ENCODE measurements around the gene ZNF638.

ZNF638 gene

DNA sequence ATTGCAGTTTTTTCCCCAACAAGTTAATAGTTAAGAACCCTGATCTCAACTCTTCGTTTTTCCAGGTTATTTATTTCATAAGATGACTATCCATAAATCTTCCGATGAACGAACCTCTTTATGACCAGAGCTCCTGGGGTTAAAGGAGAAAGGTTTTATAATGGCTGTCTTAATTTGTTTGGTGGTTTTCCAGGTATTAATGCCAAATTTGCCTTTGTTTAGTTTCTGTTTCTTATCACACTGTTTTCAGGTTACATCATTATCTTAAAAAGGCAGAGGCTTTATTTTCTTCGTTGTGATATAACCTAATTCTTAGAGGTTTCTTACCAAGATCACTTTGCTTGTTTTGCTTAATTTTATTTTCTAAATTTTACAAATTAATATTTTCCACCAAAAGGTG is 10.1 kb downstream of the ZNF638 start:
- no peaks in the 10 kb centered on the region for H3K9me3 ChIP-seq (replicated peaks in 1 of 2; ENCODE audit: control insufficient read depth in 2 of 2, insufficient read depth in 1 of 2, low read depth in 1 of 2, low read length in 2 of 2)
- no peak overlapping the region for H3K4me3 ChIP-seq (ENCODE audit: low read length in 2 of 2)
- no peak overlapping the region for H2BK5ac ChIP-seq (ENCODE audit: low read length)
- H3K18ac ChIP-seq (ENCODE audit: low read length) = no peak overlapping the region
- H3K14ac ChIP-seq (ENCODE audit: low read length) = no peak overlapping the region
- H2BK12ac ChIP-seq (ENCODE audit: low read length) = no peak overlapping the region
- H4K8ac ChIP-seq (ENCODE audit: low read depth, low read length) = no peak overlapping the region
- no peak overlapping the region for H3K9ac ChIP-seq (ENCODE audit: low read depth, low read length, poor library complexity)
- H2AFZ ChIP-seq (ENCODE audit: low read length) = no peak overlapping the region
- no peak overlapping the region for H2AK5ac ChIP-seq (ENCODE audit: low read depth, low read length)
- no peak overlapping the region for H3K4me2 ChIP-seq (ENCODE audit: insufficient read depth, low read length, poor library complexity, severe bottlenecking)
- peaks cover 0 to 68% of the 10 kb centered on the region in 2 donors for H3K36me3 ChIP-seq (replicated peaks in 1 of 2; ENCODE audit: control insufficient read depth in 2 of 2, insufficient read depth in 2 of 2, low read length in 2 of 2)
- WGBS, 2 donors (ENCODE audit: extremely low coverage in 2 of 2, insufficient read length in 2 of 2, insufficient replicate concordance in 1 of 2) = no CpG with 5 or more reads among the region's 4 CpGs
- peaks cover 2% of the 10 kb centered on the region for H3K79me1 ChIP-seq (ENCODE audit: low read depth, low read length)
- H3K23ac ChIP-seq (ENCODE audit: low read depth, low read length, poor library complexity) = no peak overlapping the region
- H2BK120ac ChIP-seq (ENCODE audit: low read depth, low read length) = no peak overlapping the region
- H3K4me1 ChIP-seq (ENCODE audit: control insufficient read depth in 2 of 2, insufficient read depth in 1 of 2, low read depth in 1 of 2, low read length in 2 of 2) = peaks cover 0 to 3% of the 10 kb centered on the region in 2 donors
- no peak overlapping the region for H3K4ac ChIP-seq (ENCODE audit: low read length)
- H3K27me3 ChIP-seq (ENCODE audit: control insufficient read depth in 3 of 3, insufficient read depth in 3 of 3, low read depth in 1 of 3, low read length in 3 of 3) = no peaks in the 10 kb centered on the region
- H2BK15ac ChIP-seq (ENCODE audit: low read length) = no peak overlapping the region
- no peak for DNase-seq (ENCODE audit: low spot score)
- no peak overlapping the region for H3K27ac ChIP-seq (replicated peaks; ENCODE audit: low read length)
- H4K91ac ChIP-seq (ENCODE audit: low read depth, low read length, poor library complexity) = no peak overlapping the region

DNA sequence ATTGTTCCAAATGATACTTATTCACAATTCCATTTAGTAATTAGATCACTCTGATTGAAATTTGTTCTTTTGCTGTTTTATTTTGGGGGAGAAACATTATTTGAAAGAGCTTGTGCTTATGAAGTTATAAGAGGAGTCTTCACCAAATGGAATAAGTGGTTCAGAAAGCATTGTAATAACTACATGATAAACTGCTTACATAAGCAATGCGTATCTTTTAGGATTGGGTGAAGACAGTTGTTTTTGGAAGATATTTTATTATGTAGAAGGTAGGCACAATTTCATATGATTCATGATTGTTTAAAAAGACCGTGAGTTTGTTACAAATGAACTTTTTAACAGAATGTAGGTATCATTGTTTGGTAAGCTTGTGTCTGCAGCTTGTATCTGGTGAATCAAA is 14.5 kb downstream of the ZNF638 start:
- H3K4me1 ChIP-seq (ENCODE audit: control insufficient read depth in 2 of 2, insufficient read depth in 1 of 2, low read depth in 1 of 2, low read length in 2 of 2) = no peaks in the 10 kb centered on the region
- no peak overlapping the region for H2AFZ ChIP-seq (ENCODE audit: low read length)
- H3K14ac ChIP-seq (ENCODE audit: low read length) = no peak overlapping the region
- no CpG with 5 or more reads among the region's 2 CpGs for WGBS, 2 donors (ENCODE audit: extremely low coverage in 2 of 2, insufficient read length in 2 of 2, insufficient replicate concordance in 1 of 2)
- no peak overlapping the region for H3K4me3 ChIP-seq (ENCODE audit: low read length in 2 of 2)
- H2BK12ac ChIP-seq (ENCODE audit: low read length) = no peak overlapping the region
- H4K8ac ChIP-seq (ENCODE audit: low read depth, low read length) = no peak overlapping the region
- no peak overlapping the region for H2BK5ac ChIP-seq (ENCODE audit: low read length)
- no peak overlapping the region for H2AK5ac ChIP-seq (ENCODE audit: low read depth, low read length)
- no peak for DNase-seq (ENCODE audit: low spot score)
- peaks cover 6% of the 10 kb centered on the region for H3K79me1 ChIP-seq (ENCODE audit: low read depth, low read length)
- H3K18ac ChIP-seq (ENCODE audit: low read length) = no peak overlapping the region
- no peak overlapping the region for H3K4ac ChIP-seq (ENCODE audit: low read length)
- H3K27ac ChIP-seq (replicated peaks; ENCODE audit: low read length) = no peak overlapping the region
- no peak overlapping the region for H2BK15ac ChIP-seq (ENCODE audit: low read length)
- H3K36me3 ChIP-seq (replicated peaks in 1 of 2; ENCODE audit: control insufficient read depth in 2 of 2, insufficient read depth in 2 of 2, low read length in 2 of 2) = peaks cover 16 to 76% of the 10 kb centered on the region in 2 donors
- no peaks in the 10 kb centered on the region for H3K9me3 ChIP-seq (replicated peaks in 1 of 2; ENCODE audit: control insufficient read depth in 2 of 2, insufficient read depth in 1 of 2, low read depth in 1 of 2, low read length in 2 of 2)
- H3K27me3 ChIP-seq (ENCODE audit: control insufficient read depth in 3 of 3, insufficient read depth in 3 of 3, low read depth in 1 of 3, low read length in 3 of 3) = no peaks in the 10 kb centered on the region
- no peak overlapping the region for H4K91ac ChIP-seq (ENCODE audit: low read depth, low read length, poor library complexity)
- no peak overlapping the region for H2BK120ac ChIP-seq (ENCODE audit: low read depth, low read length)
- no peak overlapping the region for H3K9ac ChIP-seq (ENCODE audit: low read depth, low read length, poor library complexity)
- H3K23ac ChIP-seq (ENCODE audit: low read depth, low read length, poor library complexity) = no peak overlapping the region
- no peak overlapping the region for H3K4me2 ChIP-seq (ENCODE audit: insufficient read depth, low read length, poor library complexity, severe bottlenecking)

DNA sequence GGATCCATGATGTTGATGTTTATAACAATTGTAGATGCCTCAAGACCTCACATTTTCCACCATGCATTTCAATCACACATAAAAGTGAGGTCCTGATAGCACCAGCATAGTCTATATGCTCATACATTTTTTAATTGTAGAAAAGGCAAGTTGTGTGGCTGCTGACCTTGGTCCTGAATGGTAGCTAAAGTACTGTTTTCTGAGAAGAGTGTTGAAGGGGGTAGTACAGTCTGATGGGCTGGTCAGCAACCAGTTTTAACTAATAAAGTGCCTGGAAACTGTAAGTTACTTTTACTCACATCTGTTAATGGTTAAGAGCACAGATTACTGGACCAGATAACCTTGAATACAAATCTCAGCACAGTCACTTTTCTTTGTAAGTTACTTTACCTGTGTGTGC is 15.9 kb downstream of the ZNF638 start:
- Histone ChIP-seq H3K79me1 (ENCODE audit: low read depth, low read length) (peaks cover 6% of the 10 kb centered on the region), H3K14ac (ENCODE audit: low read length) (no peak overlapping the region), H2BK120ac (ENCODE audit: low read depth, low read length) (no peak overlapping the region), H2AFZ (ENCODE audit: low read length) (no peak overlapping the region), H3K23ac (ENCODE audit: low read depth, low read length, poor library complexity) (no peak overlapping the region), H2BK12ac (ENCODE audit: low read length) (no peak overlapping the region), H2BK15ac (ENCODE audit: low read length) (no peak overlapping the region), H2AK5ac (ENCODE audit: low read depth, low read length) (no peak overlapping the region), H3K27ac (replicated peaks; ENCODE audit: low read length) (no peak overlapping the region), H3K4me3 (ENCODE audit: low read length in 2 of 2) (no peak overlapping the region), H3K9me3 (replicated peaks in 1 of 2; ENCODE audit: control insufficient read depth in 2 of 2, insufficient read depth in 1 of 2, low read depth in 1 of 2, low read length in 2 of 2) (no peaks in the 10 kb centered on the region), H3K27me3 (ENCODE audit: control insufficient read depth in 3 of 3, insufficient read depth in 3 of 3, low read depth in 1 of 3, low read length in 3 of 3) (no peaks in the 10 kb centered on the region), H2BK5ac (ENCODE audit: low read length) (no peak overlapping the region), H3K4me1 (ENCODE audit: control insufficient read depth in 2 of 2, insufficient read depth in 1 of 2, low read depth in 1 of 2, low read length in 2 of 2) (no peaks in the 10 kb centered on the region), H3K36me3 (replicated peaks in 1 of 2; ENCODE audit: control insufficient read depth in 2 of 2, insufficient read depth in 2 of 2, low read length in 2 of 2) (peaks cover 16 to 76% of the 10 kb centered on the region in 2 donors), H4K91ac (ENCODE audit: low read depth, low read length, poor library complexity) (no peak overlapping the region), H3K9ac (ENCODE audit: low read depth, low read length, poor library complexity) (no peak overlapping the region), H3K4ac (ENCODE audit: low read length) (no peak overlapping the region), H3K18ac (ENCODE audit: low read length) (no peak overlapping the region), H3K4me2 (ENCODE audit: insufficient read depth, low read length, poor library complexity, severe bottlenecking) (no peak overlapping the region), H4K8ac (ENCODE audit: low read depth, low read length) (no peak overlapping the region)
- DNase-seq (ENCODE audit: low spot score) = no peak

DNA sequence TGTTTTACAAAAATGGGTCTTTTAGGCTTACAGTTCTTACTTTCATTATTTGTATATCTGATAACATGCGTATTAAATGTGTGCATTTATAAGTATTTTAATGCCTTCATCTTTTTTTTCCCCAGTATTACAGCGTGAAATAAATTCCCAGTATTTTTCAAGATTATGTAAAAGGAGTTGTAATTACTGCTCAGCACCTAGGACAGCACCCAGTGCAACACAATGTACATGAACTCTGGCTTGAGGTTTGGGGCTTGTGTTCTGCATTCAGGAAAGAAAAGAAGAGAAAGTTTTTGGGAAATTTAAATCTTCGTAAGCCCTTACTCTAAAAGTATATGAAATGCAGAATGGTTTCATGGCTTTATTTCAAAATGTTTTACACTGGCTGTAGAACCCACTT is 16.7 kb downstream of the ZNF638 start:
- WGBS, 2 donors (ENCODE audit: extremely low coverage in 2 of 2, insufficient read length in 2 of 2, insufficient replicate concordance in 1 of 2) = no CpG with 5 or more reads among the region's 3 CpGs
- Histone ChIP-seq H3K14ac (ENCODE audit: low read length) (no peak overlapping the region), H3K9ac (ENCODE audit: low read depth, low read length, poor library complexity) (no peak overlapping the region), H3K18ac (ENCODE audit: low read length) (no peak overlapping the region), H4K8ac (ENCODE audit: low read depth, low read length) (no peak overlapping the region), H2BK12ac (ENCODE audit: low read length) (no peak overlapping the region), H3K4me3 (ENCODE audit: low read length in 2 of 2) (no peak overlapping the region), H2AFZ (ENCODE audit: low read length) (no peak overlapping the region), H3K23ac (ENCODE audit: low read depth, low read length, poor library complexity) (no peak overlapping the region), H3K79me1 (ENCODE audit: low read depth, low read length) (peaks cover 7% of the 10 kb centered on the region), H4K91ac (ENCODE audit: low read depth, low read length, poor library complexity) (no peak overlapping the region), H3K9me3 (replicated peaks in 1 of 2; ENCODE audit: control insufficient read depth in 2 of 2, insufficient read depth in 1 of 2, low read depth in 1 of 2, low read length in 2 of 2) (no peaks in the 10 kb centered on the region), H3K4ac (ENCODE audit: low read length) (no peak overlapping the region), H2AK5ac (ENCODE audit: low read depth, low read length) (no peak overlapping the region), H3K4me1 (ENCODE audit: control insufficient read depth in 2 of 2, insufficient read depth in 1 of 2, low read depth in 1 of 2, low read length in 2 of 2) (no peaks in the 10 kb centered on the region), H2BK5ac (ENCODE audit: low read length) (no peak overlapping the region), H3K27ac (replicated peaks; ENCODE audit: low read length) (no peak overlapping the region), H3K36me3 (replicated peaks in 1 of 2; ENCODE audit: control insufficient read depth in 2 of 2, insufficient read depth in 2 of 2, low read length in 2 of 2) (peaks cover 17 to 82% of the 10 kb centered on the region in 2 donors), H2BK120ac (ENCODE audit: low read depth, low read length) (no peak overlapping the region), H3K27me3 (ENCODE audit: control insufficient read depth in 3 of 3, insufficient read depth in 3 of 3, low read depth in 1 of 3, low read length in 3 of 3) (no peaks in the 10 kb centered on the region), H3K4me2 (ENCODE audit: insufficient read depth, low read length, poor library complexity, severe bottlenecking) (no peak overlapping the region), H2BK15ac (ENCODE audit: low read length) (no peak overlapping the region)
- no peak for DNase-seq (ENCODE audit: low spot score)

All from neuronal stem cell (in vitro differentiated cells).